Fibroblast of skin of left biceps (primary cell): Measurements from ENCODE around the gene STK35.
A peak's percentile ranks its signal among the peaks of the same experiment; 100 is the strongest.

ENCODE experiments used
- DNase-seq, 2 experiments: peaks; one replicate each; pipeline ENCODE4 v3.0.0-alpha.2; 2013; ENCODE audit warnings: low read depth in 2 of 2

Gene STK35

DNA sequence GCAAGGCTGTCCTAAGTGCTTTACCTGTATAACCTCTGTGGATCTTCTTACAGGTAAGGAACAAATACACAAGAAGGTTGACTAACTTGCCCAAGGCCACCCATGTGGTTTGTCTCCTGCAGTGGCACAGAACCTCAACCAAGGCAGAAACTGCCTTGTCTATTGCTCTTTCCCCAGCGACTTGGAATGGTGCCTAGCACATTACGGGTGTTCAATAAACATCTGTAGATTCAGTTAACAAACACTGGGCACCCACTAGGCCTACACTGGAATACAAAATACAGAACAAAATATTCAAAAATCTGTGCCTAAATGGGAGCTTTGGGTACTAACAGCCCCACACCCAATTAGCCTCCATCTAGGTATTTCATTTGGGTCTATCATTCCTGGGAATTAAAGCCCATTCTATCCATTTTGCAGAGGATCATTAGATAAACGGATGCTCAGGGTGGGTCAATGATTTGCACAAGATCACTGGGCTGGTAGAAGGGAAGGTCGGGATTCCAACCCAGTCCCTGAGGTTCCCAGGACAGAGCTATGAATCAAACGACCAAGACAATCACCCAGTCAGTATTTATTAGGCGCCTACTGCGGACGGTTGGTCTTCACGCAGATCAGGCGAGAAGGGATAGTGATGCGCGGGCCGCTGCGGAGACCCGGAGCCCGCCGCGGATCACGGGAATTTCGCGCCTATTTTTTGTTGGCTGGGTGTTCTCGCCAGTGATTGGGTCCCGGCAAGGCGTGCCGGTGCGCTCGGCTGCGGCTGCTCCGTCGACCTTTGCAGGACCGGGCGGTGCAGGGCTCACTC lies at the start of gene STK35:
TSS of gene STK35 (plus strand) at position 771 of the 808 bp plus-strand sequence. CDS start 55 bp downstream, outside the sequence.
- no peak for DNase-seq

DNA sequence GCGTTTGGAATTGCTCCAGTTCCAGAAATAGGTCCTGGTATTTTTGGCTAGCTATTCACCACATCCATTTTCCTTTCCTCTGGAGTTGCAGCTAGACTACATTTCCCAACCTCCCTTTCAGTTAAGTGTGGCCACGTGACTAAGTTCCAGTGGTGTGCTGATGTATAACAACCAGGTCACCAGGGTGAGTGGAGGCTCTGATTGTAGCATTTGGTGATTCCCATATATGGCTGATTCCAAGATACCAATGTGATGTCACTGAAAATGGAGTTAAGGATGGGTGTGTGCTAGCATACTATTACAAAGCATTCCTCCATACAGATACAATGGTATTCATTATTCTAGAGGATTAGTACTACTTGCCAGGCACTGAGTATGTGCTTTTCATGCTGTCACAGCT lies 49.7 kb upstream of the STK35 start:
- DNase-seq, result no peak

DNA sequence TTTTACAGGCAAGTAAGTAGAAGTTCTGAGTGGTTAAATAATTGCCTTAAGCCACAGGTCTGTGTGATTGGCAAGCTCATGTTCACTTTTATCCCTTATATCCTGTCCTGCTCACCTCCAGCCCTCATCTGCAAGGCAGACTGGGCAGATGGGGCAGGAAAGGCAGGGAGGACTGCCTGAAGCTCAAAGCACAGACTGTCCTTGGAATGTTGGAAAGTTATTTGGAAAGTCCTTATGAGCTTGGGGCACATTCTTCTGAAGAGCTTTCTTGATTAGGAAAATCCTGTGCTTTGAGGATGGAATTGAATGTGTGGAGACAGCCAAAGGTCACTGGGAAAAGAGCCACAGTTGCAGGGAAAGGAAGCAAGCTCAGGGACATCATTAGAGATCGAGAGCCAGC lies 48.9 kb upstream of the STK35 start:
- DNase-seq, result no peak

DNA sequence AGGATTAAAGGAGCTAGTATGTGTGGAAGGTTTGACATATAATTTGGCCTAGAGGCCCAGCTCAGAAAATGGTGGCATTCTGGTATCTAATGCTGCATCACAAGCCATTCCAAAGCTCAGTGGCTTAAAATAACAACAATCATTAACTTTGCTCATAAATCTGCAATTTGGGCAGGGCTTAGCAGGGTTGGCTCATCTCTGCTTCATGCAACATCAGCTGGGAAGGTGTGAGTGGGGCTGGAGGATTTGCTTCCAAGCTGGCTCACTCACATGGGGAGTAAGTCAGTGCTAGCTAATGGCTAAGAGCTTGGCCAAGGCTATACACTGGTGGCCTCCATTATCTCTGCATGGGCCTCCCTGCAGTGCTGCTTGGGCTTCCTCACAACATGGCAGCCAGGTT lies 48.0 kb upstream of the STK35 start:
- no peak for DNase-seq

DNA sequence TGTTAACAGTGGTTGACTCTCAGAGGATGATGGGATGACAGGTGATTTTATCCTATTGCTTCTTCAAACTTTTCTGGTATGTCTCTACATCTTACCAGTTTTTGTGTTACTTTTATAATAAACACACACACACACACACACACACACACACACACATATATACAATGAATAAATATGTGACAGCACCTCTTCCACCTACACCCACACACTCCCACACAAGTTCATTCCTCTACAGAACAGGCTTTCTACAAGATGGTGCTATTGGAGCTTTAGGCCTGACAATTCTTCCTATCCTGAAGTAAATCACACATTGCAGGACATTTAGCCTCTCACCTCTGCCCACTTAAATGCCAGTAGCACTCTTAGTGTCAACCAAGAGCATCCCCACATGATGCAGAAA lies 46.7 kb upstream of the STK35 start:
- no peak for DNase-seq

DNA sequence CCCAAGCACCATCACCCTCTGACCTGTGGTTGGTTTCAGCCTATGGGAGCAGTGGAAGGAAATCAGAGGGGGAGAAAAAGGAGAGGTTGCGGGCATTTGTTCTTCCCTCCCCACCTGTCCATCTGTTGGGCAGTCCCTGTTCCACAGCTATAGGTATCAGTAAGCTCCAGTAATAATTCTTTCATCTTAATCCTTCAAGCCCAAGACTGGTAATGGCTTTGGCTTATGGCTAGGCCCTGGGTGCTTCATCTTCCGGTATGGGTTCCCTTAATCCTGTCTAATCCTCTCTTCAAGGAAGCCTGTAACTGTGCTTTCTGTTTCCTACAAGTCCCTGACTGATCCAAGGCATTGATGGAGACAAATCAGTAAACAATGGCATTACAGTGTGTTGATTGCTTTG lies 42.2 kb upstream of the STK35 start:
- no peak for DNase-seq

DNA sequence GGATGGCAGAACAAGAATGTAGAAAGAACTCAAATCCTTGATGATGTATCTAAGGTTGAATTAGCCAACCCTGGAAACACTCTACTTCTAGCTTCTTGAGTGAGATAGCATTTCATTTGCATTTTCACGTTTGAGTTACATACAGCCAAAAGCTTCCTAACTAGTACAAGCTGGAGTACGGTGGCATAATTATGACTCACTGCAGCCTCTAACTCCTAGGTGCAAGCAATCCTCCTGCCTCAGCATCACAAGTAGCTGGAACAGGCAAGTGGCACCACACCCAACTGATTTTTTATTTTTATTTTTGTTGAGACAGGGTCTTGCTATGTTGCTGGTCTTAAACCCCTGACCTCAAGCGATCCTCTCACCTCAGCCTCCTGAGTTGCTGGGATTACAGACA lies 36.5 kb upstream of the STK35 start:
- DNase-seq, result no peak

DNA sequence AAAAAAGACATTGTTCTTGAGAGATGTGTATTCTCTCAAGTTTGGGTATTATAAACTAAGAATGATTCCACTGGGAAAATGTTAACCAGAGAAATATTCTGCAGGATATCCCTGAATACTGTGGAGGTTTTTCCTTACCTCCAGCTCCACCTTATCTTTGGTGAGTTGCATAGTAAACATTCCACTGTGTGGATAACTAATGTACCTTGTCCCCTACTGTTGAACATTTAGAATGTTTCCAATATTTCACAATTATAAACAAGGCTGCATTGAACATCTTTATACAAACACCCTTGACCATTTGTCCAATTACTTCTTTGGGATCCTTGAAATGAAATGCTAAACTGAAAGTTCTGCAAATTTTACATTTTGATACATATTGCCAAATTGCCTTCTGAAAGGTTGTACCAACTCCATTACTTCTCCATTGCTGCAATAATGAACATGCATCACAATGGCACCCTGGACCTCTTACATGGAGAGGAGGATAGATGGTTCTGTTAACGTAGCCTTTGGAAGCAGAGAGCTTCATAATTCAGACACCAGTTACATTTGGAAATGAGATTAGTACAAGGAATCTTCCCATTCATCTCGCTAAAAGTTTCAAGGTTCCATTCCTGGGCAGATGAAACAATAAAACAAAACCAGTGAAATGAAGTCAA lies 35.0 kb upstream of the STK35 start:
- DNase-seq, result no peak

DNA sequence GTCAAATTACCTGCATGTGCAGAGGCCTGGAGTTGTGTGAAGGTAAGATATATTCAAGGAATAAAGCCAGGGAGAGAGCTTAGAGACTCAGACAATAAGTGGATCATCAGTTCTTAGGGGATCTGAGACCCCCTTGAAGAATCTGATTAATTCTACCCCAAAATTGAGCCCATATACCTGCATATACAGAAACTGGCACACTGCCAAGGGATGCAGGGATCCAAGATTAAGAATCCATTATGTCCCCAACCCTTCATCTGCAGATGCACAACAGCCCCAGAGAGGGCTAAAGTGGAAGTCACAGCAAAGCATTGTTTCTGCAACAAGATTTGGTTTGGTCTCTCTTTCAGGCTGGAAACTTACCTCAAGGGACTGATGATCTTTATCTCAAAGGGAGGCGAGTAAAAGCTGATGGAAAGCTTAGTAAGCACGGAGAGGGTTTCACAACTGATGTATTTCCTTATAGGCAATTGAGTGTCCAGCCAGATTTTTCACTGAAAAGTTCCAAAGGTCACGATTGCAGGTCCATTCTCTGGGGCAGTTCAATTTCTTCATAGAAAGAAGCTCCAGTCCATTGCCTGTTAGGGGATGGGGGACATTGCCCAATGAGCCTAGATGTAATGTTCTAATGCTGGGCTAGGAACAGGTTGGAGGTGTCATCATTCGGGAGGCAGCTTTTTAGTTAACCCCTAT lies 20.9 kb upstream of the STK35 start:
- DNase-seq, result no peak

DNA sequence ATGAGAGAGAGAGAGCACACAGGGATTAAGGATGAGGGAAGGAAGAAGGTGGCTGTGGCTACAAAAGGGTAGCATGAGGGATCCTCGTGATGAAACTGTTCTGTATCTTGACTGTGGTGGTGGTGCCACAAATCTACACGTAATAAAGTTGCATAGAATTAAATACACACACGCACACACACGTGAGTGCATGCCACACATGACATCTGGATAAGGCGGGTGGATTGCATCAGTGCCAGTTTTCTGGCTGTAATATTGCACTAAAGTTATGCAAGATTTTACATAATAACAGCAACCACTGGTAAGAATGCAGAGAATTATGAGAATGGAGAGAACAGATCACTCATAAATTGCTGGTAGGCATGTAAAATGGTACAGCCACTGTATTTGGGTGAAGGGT lies 16.9 kb upstream of the STK35 start:
- no peak for DNase-seq

DNA sequence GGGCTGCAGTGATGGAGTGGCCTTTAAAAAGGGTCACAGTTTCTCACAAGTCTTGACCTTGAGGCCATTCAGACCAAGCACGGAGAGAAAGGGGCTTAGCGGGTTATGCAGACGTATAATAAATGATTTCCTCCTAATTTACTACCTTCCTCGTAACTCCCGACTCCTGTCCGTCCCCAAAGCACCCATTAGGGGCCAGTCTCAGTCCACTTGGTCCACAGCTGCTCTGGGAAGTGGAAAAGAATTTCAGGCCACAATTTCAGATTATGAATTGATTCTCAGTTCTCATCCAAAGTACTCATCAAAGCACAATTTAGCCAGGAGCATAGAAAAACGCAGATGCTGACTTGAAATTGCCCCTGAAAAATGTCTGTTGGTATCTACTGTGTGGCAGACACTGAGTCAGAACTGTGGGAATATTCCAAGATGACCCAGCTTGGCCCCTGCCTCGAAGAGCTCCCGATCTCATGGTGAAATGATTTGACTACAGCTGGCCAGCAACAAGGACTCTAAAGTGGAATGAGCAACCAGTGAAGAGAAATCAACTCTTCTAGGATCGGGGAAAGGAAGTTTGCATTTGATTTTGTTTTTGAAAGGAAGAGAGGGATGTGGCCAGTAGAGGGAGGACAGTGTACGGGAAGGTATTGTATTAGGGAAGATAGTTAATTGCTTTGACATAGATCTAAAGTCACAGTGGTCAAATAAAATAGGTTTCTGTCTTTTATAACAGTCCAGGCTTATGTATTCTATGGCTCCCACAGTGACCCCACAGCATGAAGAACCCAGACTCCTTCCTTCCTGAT lies 15.2 kb upstream of the STK35 start:
- DNase-seq, result no peak

DNA sequence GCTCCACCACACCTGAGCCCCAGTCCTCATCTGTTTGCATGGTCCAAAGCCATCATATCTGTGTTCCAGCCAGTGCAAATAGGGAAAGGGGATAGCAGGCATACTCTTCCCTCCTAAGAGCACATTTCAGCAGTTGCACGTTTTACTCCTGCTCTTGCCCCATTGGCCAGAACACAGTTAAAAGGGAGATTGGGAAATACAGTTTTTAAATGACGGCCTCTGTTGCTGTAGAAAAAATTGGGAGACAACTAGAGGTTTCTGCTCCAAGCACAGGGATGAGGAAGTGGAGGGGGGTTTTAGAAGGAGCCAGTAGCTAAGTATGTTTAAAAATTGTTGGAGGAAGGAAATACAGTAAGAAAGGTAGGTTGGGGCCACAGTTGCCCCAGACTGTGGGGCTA lies 14.6 kb upstream of the STK35 start:
- no peak for DNase-seq

DNA sequence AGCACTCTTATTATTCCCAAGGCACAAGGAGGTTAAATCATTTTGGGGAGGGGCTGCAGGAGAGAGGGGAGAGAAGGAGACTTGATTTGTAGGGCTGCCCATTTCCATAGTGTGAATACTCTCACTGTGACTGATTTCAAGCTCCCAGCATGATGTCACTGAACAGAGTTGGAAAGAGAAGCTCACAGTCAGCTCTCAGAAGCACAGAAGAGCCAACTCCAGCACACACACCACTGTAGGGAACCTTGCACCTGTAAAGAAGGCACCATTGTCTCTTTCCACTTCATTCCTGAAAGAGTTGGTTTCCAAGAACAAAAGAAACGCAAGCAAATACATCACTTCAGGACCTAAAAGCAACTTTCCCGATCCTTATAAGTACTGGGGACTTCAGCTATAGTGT lies 12.7 kb upstream of the STK35 start:
- no peak for DNase-seq

DNA sequence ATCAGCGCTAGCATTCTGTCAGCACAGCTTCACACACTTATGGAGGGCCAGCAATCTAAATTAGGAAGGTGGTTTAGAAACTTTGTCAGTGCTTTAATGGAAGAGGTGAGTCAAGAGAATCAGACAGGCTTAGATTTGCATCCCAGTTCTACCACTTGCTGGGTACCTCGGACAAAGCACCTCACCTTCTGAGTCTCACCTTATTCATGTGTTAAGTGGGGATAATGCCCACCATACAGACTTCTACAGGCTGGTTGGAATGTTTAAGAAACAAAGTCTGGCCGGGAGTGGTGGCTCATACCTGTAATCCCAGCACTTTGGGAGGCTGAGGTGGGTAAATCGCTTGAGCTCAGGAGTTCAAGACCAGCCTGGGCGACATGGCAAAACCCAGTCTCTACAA lies 12.2 kb upstream of the STK35 start:
- no peak for DNase-seq

DNA sequence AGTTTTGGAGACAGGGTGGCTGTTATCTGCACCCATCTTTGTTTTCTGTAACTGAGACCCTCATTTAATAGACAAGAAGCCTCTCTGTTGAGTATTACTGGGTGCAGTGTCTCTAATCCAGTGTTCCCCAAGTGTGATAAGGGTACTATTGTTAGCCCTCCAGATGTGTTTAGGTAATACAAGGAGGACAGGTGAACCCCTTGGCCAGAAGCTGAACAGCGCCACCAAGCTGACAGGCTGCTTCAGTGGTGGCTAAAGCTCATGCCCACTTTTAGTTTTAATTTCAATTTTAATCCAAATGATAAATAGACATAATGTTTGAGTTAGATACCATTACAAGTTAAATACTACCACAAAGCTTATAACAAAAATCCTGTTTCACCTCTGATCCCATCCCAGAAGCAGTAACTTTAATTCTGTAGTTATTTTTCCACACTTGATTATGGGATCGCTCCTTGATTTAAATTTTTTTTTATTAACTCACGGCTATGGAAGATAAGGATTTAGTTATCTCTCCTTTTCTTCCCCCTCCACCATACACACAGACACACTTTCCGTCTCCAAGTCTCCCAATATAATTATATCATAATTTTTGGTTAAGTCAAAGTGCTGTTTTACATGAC lies 8.4 kb upstream of the STK35 start:
- DNase-seq, result no peak

DNA sequence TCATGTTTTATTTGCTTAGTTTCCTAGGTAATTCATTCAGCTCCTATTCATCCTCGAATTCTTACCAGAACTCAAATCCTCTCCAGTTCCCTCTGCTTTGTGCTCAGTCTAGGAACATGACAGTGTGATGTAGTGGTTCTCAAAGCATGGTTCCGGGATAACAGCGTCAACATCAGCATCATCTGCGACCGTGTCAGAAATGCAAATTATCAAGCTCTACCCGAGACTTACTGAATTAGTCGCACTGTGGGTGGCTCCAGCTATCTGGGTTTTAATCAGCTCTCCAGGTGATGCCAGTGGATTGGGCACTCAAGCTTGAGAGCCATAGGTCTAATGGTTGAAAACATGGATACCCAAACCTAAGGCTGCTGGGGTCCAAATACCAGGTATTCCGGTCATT lies 7.7 kb upstream of the STK35 start:
- no peak for DNase-seq

DNA sequence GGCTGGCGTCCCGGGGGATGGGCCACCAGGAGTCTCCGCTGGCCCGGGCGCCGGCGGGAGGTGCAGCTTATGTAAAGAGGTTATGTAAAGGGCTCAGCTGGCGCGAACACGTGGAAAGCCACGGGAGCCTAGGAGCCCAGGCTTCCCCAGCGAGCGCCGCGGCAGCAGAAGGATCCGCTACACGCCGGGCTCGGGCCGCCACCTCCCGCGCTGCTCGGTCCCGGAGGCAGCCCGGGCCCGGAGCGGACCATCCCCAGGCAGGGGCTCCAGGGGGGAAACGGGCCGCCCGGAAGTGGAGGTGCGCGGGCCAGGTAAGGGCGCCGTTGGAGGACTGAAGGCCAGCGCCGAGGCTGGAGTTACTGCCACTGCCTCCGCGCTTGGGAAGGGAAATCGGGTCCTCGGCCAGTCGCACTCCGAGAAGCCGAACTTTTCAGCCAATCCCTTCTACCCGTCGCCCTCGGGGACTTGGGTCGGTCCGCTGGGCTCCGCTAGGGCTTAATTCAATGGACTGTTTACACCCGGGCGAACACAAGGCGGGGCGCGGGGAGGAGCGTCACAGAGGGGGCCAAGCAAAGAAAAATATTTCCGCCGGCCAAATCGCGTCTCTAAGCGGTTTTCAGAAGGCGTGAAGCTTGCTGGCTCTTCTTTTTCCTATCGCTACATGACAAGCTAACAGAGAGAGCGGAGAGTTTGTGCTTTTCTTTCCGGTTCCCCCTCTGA lies 398 bp downstream of the STK35 start:
- peak; percentile 86 for DNase-seq

DNA sequence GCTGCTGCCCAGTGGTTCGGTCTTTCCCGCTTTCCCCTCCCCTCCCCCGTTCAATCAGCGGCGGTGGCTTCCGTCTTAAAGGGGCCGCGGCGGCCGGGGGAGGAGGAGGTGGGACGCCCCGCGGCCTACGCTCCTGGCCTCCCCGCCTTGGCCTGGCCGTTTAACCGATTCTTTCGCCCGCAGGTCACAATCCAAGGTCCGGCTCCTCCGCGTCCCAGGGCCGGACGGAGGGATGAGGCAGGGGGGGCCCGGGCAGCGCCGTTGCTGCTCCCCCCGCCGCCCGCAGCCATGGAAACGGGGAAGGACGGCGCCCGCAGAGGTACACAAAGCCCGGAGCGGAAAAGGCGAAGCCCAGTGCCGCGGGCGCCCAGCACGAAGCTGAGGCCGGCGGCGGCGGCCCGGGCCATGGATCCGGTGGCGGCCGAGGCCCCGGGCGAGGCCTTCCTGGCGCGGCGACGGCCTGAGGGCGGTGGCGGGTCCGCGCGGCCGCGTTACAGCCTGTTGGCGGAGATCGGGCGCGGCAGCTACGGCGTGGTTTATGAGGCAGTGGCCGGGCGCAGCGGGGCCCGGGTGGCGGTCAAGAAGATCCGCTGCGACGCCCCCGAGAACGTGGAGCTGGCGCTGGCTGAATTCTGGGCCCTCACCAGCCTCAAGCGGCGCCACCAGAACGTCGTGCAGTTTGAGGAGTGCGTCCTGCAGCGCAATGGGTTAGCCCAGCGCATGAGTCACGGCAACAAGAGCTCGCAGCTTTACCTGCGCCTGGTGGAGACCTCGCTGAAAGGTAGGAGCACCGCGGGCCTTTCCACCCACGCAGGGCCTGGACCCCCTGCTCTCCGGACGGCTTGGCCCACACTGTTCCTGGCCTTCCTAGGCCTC lies 1.2 kb downstream of the STK35 start:
- DNase-seq, result peak in 1 of 2 experiments; percentile 37

DNA sequence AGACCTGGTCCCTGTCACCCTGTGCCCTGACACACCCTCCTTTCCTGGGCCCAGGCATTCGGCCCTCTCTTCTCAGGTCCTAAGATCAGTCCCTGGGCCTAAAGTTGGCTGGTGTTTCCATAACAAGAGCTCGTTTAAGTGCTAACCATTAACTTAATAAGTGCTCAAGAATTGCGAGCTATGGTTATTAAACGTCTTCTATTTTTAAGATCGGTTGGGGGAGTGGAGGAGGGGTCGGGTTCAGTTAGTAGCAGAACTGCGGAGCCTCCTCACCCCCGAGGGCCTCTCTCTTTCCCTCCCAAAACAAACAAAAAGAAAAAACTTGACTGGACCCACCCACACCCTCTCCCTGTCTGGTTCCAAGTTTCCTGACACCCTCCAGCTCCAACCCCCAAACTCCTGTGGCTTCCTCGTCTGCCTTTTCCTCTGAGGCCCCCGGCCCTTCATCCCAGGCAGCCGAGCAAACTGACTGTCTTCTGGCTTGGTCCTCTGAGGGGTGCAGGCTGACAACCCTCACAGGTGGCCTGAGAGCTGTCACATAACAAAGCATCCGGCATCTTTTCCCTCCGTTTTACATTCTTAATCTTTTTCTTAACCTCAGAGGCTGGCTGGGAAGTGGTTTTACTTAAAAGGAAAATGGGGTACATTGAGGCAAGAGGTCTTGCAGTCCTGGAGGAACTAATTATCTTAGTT lies 2.0 kb downstream of the STK35 start:
- DNase-seq, result no peak
